Activated CD8-positive, alpha-beta memory T cell treated with anti-CD3 and anti-CD28 coated beads for 24 hours (primary cell): ENCODE data around the gene KBTBD6.
"Not testable (repeated sequence)": the region's sequence is repeated elsewhere in the genome, so short reads cannot be mapped to it uniquely, and the experiment has no call there.

ENCODE experiments used
- DNase-seq: peaks from one replicate; pipeline ENCODE4 v3.0.0-alpha.2; 2020

KBTBD6 gene

GRCh38 chr13:41133951-41134350, 1.3 kb upstream of the KBTBD6 start:
- DNase-seq = no peak

GRCh38 chr13:41131660-41132511, 716 bp downstream of the KBTBD6 start:
- DNase-seq = not testable (repeated sequence)

- peak; percentile 57 for DNase-seq
Observed at GRCh38 chr13:41131189-41131588, 1.4 kb downstream of the KBTBD6 start.

GRCh38 chr13:41130356-41130755, 2.2 kb downstream of the KBTBD6 start:
- no peak for DNase-seq

- no peak for DNase-seq
Observed at GRCh38 chr13:41127701-41128100, 4.9 kb downstream of the KBTBD6 start.

GRCh38 chr13:41122838-41123237, 9.8 kb downstream of the KBTBD6 start:
- no peak for DNase-seq

GRCh38 chr13:41117869-41118268, 14.7 kb downstream of the KBTBD6 start:
- DNase-seq = no peak

GRCh38 chr13:41111454-41111853, 21.1 kb downstream of the KBTBD6 start:
- no peak for DNase-seq

GRCh38 chr13:41107584-41108014, 25.0 kb downstream of the KBTBD6 start:
- DNase-seq = no peak

- DNase-seq = no peak
Observed at GRCh38 chr13:41107104-41107571, 25.5 kb downstream of the KBTBD6 start.

GRCh38 chr13:41099986-41100385, 32.6 kb downstream of the KBTBD6 start:
- no peak for DNase-seq

GRCh38 chr13:41098761-41099160, 33.8 kb downstream of the KBTBD6 start:
- no peak for DNase-seq

GRCh38 chr13:41095681-41096080, 36.9 kb downstream of the KBTBD6 start:
- not testable (repeated sequence) for DNase-seq

- DNase-seq = no peak
Observed at GRCh38 chr13:41085961-41086585, 46.5 kb downstream of the KBTBD6 start.

- DNase-seq = no peak
Observed at GRCh38 chr13:41079725-41080124, 52.9 kb downstream of the KBTBD6 start.
